ENCODE data around the gene PEX10. TPM values are rescaled to one million over a fixed set of nuclear protein-coding genes. Genes with fewer than 3 reads are reported as not detected.

Gene PEX10
- total and polyA plus RNA-seq, 2 of the 8 experiments (the other 6 are each of a cell fraction or from before 2014, with no cell fraction given), result 24.3 to 26.9 TPM

DNA sequence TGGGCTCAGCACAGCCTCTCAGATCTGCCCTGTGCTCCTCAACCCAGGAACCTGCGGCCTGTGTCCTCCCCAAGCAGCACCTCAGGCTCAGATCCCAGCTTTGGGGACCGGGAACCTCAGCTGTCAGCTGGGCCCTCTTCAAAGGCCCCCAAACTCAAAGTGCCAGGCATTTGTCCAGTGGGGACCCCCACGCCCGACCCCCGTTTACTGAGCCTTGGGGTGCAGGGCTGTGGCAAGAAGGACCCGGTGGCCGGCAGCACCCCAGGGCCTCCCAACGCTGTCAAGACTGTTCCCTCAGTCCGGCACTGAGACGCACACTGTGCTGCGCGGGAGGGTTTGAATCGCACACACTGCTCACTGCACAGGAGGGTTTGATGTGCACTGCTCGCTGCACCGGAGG lies 56.0 kb downstream of the PEX10 start (continued):
- TF ChIP-seq TAF7 (optimal IDR thresholded peaks at IDR 0.05; ENCODE audit: borderline replicate concordance, low read depth, low read length) (no peak), EZH2 (IDR thresholded peaks at IDR 0.05; ENCODE audit: low read depth, low read length, severe bottlenecking) (no peak), RFX5 (IDR thresholded peaks at IDR 0.05; ENCODE audit: borderline replicate concordance, low read depth, low read length) (no peak), CBX8 (IDR thresholded peaks at IDR 0.05; ENCODE audit: borderline replicate concordance, low read depth, low read length) (no peak)

Data from H1 (cell line).